GM23338 (cell line): ENCODE data around the gene NKAIN2. TPM values are rescaled to one million over a fixed set of nuclear protein-coding genes. Genes with fewer than 3 reads are reported as not detected.

Experiments used
- ATAC-seq: fragments of 200-7000 bp; cut with Tn5 transposase; 3 replicates; pipeline ENCODE4 v1.9.1; 2020
- DNase-seq: peaks from one replicate; pipeline ENCODE4 v3.0.0-alpha.2; 2015; ENCODE audit warnings: low spot score
- H2AFZ ChIP-seq: fragments of 200-600 bp; sonication (generic); 2 replicates; pipeline ENCODE4 v1.8.0; 2016; ENCODE audit warnings: antibody characterized with exemption, mild to moderate bottlenecking, moderate library complexity
- H3F3A ChIP-seq: fragments of 200-600 bp; sonication (generic); replicated peaks from 2 replicates; pipeline ENCODE4 v1.8.0; 2017; ENCODE audit warnings: antibody characterized with exemption, mixed run types, low read depth
- H3K27ac ChIP-seq: fragments of 200-600 bp; sonication (generic); 2 replicates; pipeline ENCODE4 v1.6.1; 2016; ENCODE audit warnings: low read depth
- H3K27me3 ChIP-seq: fragments of 200-600 bp; sonication (generic); 2 replicates; pipeline ENCODE4 v1.8.0; 2016; ENCODE audit warnings: mild to moderate bottlenecking, mixed run types, moderate library complexity; ENCODE audit not compliant: insufficient read depth
- H3K36me3 ChIP-seq: fragments of 200-600 bp; sonication (generic); 2 replicates; pipeline ENCODE4 v1.8.0; 2016; ENCODE audit warnings: mild to moderate bottlenecking; ENCODE audit not compliant: insufficient read depth
- H3K4me1 ChIP-seq: fragments of 200-600 bp; sonication (generic); 2 replicates; pipeline ENCODE4 v1.8.0; 2016; ENCODE audit warnings: mild to moderate bottlenecking, moderate library complexity; ENCODE audit not compliant: insufficient read depth
- H3K4me2 ChIP-seq: fragments of 200-600 bp; sonication (generic); 2 replicates; pipeline ENCODE4 v1.7.1; 2017; ENCODE audit warnings: mixed run types
- H3K4me3 ChIP-seq: fragments of 200-600 bp; sonication (generic); 2 replicates; pipeline ENCODE4 v1.6.1; 2016; ENCODE audit warnings: mixed run types
- H3K79me2 ChIP-seq: fragments of 200-600 bp; sonication (generic); replicated peaks from 2 replicates; pipeline ENCODE4 v1.8.0; 2017; ENCODE audit warnings: mild to moderate bottlenecking; ENCODE audit not compliant: insufficient read depth
- H3K9me2 ChIP-seq: fragments of 200-600 bp; sonication (generic); 2 replicates; pipeline ENCODE4 v1.8.0; 2017; ENCODE audit not compliant: insufficient read depth
- H4K20me1 ChIP-seq: fragments of 200-600 bp; sonication (generic); replicated peaks from 2 replicates; pipeline ENCODE4 v1.8.0; 2017; ENCODE audit warnings: mild to moderate bottlenecking; ENCODE audit not compliant: insufficient read depth
- H3K27ac Mint-ChIP-seq: 2 replicates; pipeline ENCODE4 v1.8.0; 2020; ENCODE audit warnings: inconsistent platforms, mild to moderate bottlenecking, moderate library complexity, mixed read lengths
- H3K27me3 Mint-ChIP-seq: 3 replicates; pipeline ENCODE4 v1.8.0; 2022; ENCODE audit warnings: low read depth, mild to moderate bottlenecking, moderate library complexity, mixed read lengths, inconsistent platforms; ENCODE audit not compliant: insufficient read depth, poor library complexity
- H3K36me3 Mint-ChIP-seq: 3 replicates; pipeline ENCODE4 v1.8.0; 2021; ENCODE audit warnings: low read depth, mild to moderate bottlenecking, inconsistent platforms, moderate library complexity, mixed read lengths
- H3K4me1 Mint-ChIP-seq: 3 replicates; pipeline ENCODE4 v1.8.0; 2020; ENCODE audit warnings: mild to moderate bottlenecking, inconsistent platforms, mixed read lengths
- H3K4me3 Mint-ChIP-seq: 3 replicates; pipeline ENCODE4 v1.8.0; 2021; ENCODE audit warnings: moderate library complexity, mild to moderate bottlenecking, inconsistent platforms, mixed read lengths
- H3K9me3 Mint-ChIP-seq: 3 replicates; pipeline ENCODE4 v1.8.0; 2020; ENCODE audit warnings: moderate library complexity, mild to moderate bottlenecking, inconsistent platforms, mixed read lengths
- CREB1 ChIP-seq: fragments of 250-450 bp; sonication (Bioruptor Pico); IDR thresholded peaks from 2 replicates; pipeline ENCODE4 v1.5.0; 2020; ENCODE audit warnings: low read depth, mild to moderate bottlenecking, moderate library complexity
- CTCF ChIP-seq, 2 experiments: fragments of 200-600 bp in 1 of 2; sonication (generic) in 1 of 2; conservative IDR thresholded peaks; 2 replicates each; pipeline versions ENCODE4 v1.5.1 to v1.6.1; 2016 to 2017; ENCODE audit warnings: antibody characterized with exemption in 2 of 2, low read depth in 2 of 2, mild to moderate bottlenecking in 2 of 2, moderate library complexity in 1 of 2
- ETS1 ChIP-seq: IDR thresholded peaks from 2 replicates; pipeline ENCODE4 v1.6.1; 2016; ENCODE audit warnings: antibody characterized with exemption
- EZH2 ChIP-seq: fragments of 200-600 bp; sonication (generic); IDR thresholded peaks from one replicate; pipeline ENCODE4 v1.8.0; 2017; ENCODE audit warnings: antibody characterized with exemption, mild to moderate bottlenecking, low read depth; ENCODE audit not compliant: unreplicated experiment
- EZH2phosphoT487 ChIP-seq: fragments of 200-600 bp; sonication (generic); IDR thresholded peaks from one replicate; pipeline ENCODE4 v1.8.1; 2018; ENCODE audit warnings: antibody characterized with exemption; ENCODE audit not compliant: unreplicated experiment
- JUNB ChIP-seq: IDR thresholded peaks from one replicate; pipeline ENCODE4 v1.6.1; 2016; ENCODE audit warnings: antibody characterized with exemption; ENCODE audit not compliant: unreplicated experiment
- NANOG ChIP-seq: IDR thresholded peaks from 2 replicates; pipeline ENCODE4 v1.6.1; 2016; ENCODE audit warnings: antibody characterized with exemption, borderline replicate concordance
- POLR2AphosphoS5 ChIP-seq: IDR thresholded peaks from 2 replicates; pipeline ENCODE4 v1.6.1; 2016; ENCODE audit warnings: antibody characterized with exemption, low read depth
- STAT1 ChIP-seq: IDR thresholded peaks from one replicate; pipeline ENCODE4 v1.6.1; 2016; ENCODE audit warnings: antibody characterized with exemption; ENCODE audit not compliant: unreplicated experiment
- ZNF114 ChIP-seq: fragments of 250-450 bp; sonication (Bioruptor Pico); IDR thresholded peaks from 2 replicates; pipeline ENCODE4 v1.5.0; 2020; ENCODE audit warnings: mild to moderate bottlenecking, moderate library complexity
- ZNF331 ChIP-seq: fragments of 250-450 bp; sonication (Bioruptor Pico); IDR thresholded peaks from 2 replicates; pipeline ENCODE4 v1.5.0; 2020; ENCODE audit warnings: low read depth, mild to moderate bottlenecking, moderate library complexity
- polyA plus RNA-seq: library from polyadenylated mRNA; unstranded; fragments of >200 nt; fragmentation: Nextera tagmentation; extraction: Ambion mirVana; gene quantifications from 2 replicates; pipeline ENCODE4 v1.2.1, GENCODE V29; 2016
- total RNA-seq: library from RNA; depleted of rRNA; stranded (reverse); fragments of >200 nt; shearing (Covaris generic); gene quantifications from 2 replicates; pipeline ENCODE4 v1.2.3, GENCODE V29; 2014
- TF ChIP-seq, protein P1 (sequence below): fragments of 250-450 bp; sonication (Bioruptor Pico); IDR thresholded peaks from 2 replicates; pipeline ENCODE4 v1.5.0; 2020; ENCODE audit warnings: mild to moderate bottlenecking, moderate library complexity
- TF ChIP-seq, protein P2 (sequence below): IDR thresholded peaks from one replicate; pipeline ENCODE4 v1.6.1; 2018; ENCODE audit warnings: antibody characterized with exemption; ENCODE audit not compliant: unreplicated experiment

NKAIN2 gene
- total and polyA plus RNA-seq, 2 experiments from 2014 or later = 0.39 to 1.1 TPM

DNA sequence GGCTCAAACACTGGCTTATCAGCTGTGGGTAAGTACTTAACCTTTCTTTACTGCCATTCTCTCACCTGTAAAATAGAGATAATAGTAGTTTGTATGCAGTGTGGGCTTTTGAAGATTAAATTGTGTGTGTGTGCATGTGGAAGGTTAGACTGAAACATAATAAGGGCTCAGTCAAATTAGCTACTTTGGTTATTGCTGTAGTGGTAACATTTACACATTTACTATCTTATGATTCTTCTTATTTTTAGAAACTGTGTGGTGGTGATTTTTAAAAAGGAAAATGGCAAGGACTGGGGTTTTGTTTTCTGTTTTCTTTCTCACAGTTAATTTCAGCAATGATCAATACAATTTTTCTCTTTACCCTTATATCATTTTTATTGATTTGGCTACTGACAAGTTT, 206.9 kb downstream of the NKAIN2 start:
- Mint-ChIP-seq H3K27me3 (peaks cover 2% of the 10 kb centered on the region), H3K27ac (no peak overlapping the region), H3K4me1 (peaks cover 2% of the 10 kb centered on the region; the same call in 2 of the 3 replicates), H3K4me3 (no peak overlapping the region), H3K9me3 (no peaks in the 10 kb centered on the region), H3K36me3 (no peaks in the 10 kb centered on the region)
- Histone ChIP-seq H3F3A (no peaks in the 10 kb centered on the region), H3K4me2 (no peak overlapping the region), H3K4me1 (no peaks in the 10 kb centered on the region), H4K20me1 (no peaks in the 10 kb centered on the region), H3K27ac (no peak overlapping the region), H2AFZ (no peak overlapping the region), H3K27me3 (no peaks in the 10 kb centered on the region), H3K79me2 (no peaks in the 10 kb centered on the region), H3K4me3 (no peak overlapping the region), H3K9me2 (no peaks in the 10 kb centered on the region), H3K36me3 (no peaks in the 10 kb centered on the region)
- no peak for TF ChIP-seq EZH2phosphoT487
- no peak for TF ChIP-seq POLR2AphosphoS5
- TF ChIP-seq, protein P1, sequence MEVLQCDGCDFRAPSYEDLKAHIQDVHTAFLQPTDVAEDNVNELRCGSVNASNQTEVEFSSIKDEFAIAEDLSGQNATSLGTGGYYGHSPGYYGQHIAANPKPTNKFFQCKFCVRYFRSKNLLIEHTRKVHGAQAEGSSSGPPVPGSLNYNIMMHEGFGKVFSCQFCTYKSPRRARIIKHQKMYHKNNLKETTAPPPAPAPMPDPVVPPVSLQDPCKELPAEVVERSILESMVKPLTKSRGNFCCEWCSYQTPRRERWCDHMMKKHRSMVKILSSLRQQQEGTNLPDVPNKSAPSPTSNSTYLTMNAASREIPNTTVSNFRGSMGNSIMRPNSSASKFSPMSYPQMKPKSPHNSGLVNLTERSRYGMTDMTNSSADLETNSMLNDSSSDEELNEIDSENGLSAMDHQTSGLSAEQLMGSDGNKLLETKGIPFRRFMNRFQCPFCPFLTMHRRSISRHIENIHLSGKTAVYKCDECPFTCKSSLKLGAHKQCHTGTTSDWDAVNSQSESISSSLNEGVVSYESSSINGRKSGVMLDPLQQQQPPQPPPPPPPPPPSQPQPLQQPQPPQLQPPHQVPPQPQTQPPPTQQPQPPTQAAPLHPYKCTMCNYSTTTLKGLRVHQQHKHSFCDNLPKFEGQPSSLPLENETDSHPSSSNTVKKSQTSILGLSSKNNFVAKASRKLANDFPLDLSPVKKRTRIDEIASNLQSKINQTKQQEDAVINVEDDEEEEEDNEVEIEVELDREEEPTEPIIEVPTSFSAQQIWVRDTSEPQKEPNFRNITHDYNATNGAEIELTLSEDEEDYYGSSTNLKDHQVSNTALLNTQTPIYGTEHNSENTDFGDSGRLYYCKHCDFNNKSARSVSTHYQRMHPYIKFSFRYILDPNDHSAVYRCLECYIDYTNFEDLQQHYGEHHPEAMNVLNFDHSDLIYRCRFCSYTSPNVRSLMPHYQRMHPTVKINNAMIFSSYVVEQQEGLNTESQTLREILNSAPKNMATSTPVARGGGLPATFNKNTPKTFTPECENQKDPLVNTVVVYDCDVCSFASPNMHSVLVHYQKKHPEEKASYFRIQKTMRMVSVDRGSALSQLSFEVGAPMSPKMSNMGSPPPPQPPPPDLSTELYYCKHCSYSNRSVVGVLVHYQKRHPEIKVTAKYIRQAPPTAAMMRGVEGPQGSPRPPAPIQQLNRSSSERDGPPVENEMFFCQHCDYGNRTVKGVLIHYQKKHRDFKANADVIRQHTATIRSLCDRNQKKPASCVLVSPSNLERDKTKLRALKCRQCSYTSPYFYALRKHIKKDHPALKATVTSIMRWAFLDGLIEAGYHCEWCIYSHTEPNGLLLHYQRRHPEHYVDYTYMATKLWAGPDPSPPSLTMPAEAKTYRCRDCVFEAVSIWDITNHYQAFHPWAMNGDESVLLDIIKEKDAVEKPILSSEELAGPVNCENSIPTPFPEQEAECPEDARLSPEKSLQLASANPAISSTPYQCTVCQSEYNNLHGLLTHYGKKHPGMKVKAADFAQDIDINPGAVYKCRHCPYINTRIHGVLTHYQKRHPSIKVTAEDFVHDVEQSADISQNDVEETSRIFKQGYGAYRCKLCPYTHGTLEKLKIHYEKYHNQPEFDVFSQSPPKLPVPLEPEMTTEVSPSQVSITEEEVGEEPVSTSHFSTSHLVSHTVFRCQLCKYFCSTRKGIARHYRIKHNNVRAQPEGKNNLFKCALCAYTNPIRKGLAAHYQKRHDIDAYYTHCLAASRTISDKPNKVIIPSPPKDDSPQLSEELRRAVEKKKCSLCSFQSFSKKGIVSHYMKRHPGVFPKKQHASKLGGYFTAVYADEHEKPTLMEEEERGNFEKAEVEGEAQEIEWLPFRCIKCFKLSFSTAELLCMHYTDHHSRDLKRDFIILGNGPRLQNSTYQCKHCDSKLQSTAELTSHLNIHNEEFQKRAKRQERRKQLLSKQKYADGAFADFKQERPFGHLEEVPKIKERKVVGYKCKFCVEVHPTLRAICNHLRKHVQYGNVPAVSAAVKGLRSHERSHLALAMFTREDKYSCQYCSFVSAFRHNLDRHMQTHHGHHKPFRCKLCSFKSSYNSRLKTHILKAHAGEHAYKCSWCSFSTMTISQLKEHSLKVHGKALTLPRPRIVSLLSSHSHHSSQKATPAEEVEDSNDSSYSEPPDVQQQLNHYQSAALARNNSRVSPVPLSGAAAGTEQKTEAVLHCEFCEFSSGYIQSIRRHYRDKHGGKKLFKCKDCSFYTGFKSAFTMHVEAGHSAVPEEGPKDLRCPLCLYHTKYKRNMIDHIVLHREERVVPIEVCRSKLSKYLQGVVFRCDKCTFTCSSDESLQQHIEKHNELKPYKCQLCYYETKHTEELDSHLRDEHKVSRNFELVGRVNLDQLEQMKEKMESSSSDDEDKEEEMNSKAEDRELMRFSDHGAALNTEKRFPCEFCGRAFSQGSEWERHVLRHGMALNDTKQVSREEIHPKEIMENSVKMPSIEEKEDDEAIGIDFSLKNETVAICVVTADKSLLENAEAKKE = no peak
- no peak for TF ChIP-seq ETS1
- no peak for TF ChIP-seq JUNB
- no peak for TF ChIP-seq NANOG
- no peak for TF ChIP-seq CREB1 (CRISPR knock-in tag)
- no peak for TF ChIP-seq CTCF (conservative IDR thresholded peaks at IDR 0.05; ENCODE audit: low read depth in 2 of 2)
- TF ChIP-seq, protein P2, sequence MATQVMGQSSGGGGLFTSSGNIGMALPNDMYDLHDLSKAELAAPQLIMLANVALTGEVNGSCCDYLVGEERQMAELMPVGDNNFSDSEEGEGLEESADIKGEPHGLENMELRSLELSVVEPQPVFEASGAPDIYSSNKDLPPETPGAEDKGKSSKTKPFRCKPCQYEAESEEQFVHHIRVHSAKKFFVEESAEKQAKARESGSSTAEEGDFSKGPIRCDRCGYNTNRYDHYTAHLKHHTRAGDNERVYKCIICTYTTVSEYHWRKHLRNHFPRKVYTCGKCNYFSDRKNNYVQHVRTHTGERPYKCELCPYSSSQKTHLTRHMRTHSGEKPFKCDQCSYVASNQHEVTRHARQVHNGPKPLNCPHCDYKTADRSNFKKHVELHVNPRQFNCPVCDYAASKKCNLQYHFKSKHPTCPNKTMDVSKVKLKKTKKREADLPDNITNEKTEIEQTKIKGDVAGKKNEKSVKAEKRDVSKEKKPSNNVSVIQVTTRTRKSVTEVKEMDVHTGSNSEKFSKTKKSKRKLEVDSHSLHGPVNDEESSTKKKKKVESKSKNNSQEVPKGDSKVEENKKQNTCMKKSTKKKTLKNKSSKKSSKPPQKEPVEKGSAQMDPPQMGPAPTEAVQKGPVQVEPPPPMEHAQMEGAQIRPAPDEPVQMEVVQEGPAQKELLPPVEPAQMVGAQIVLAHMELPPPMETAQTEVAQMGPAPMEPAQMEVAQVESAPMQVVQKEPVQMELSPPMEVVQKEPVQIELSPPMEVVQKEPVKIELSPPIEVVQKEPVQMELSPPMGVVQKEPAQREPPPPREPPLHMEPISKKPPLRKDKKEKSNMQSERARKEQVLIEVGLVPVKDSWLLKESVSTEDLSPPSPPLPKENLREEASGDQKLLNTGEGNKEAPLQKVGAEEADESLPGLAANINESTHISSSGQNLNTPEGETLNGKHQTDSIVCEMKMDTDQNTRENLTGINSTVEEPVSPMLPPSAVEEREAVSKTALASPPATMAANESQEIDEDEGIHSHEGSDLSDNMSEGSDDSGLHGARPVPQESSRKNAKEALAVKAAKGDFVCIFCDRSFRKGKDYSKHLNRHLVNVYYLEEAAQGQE = no peak
- no peak for TF ChIP-seq EZH2
- TF ChIP-seq ZNF331 = no peak
- TF ChIP-seq STAT1 = no peak
- TF ChIP-seq ZNF114 (CRISPR knock-in tag) = no peak
- DNase-seq (no peak), ATAC-seq (no peak)
